ENCODE results near the gene NTSR2. TPM values are rescaled to one million over a fixed set of nuclear protein-coding genes. Genes with fewer than 3 reads are reported as not detected.

The NTSR2 gene
- total and polyA plus RNA-seq, 2 experiments from 2014 or later: not detected

- Histone ChIP-seq H3K27me3 (no peaks in the 10 kb centered on the region), H3K4me1 (ENCODE audit: low read depth) (no peaks in the 10 kb centered on the region), H3K36me3 (peaks cover 59% of the 10 kb centered on the region), H3K4me3 (no peak overlapping the region), H3K27ac (no peak overlapping the region), H3K9me3 (ENCODE audit: low read depth) (no peaks in the 10 kb centered on the region)
- no peak for DNase-seq (ENCODE audit: low read depth in 1 of 2, low spot score in 1 of 2)
- TF ChIP-seq, protein P1, sequence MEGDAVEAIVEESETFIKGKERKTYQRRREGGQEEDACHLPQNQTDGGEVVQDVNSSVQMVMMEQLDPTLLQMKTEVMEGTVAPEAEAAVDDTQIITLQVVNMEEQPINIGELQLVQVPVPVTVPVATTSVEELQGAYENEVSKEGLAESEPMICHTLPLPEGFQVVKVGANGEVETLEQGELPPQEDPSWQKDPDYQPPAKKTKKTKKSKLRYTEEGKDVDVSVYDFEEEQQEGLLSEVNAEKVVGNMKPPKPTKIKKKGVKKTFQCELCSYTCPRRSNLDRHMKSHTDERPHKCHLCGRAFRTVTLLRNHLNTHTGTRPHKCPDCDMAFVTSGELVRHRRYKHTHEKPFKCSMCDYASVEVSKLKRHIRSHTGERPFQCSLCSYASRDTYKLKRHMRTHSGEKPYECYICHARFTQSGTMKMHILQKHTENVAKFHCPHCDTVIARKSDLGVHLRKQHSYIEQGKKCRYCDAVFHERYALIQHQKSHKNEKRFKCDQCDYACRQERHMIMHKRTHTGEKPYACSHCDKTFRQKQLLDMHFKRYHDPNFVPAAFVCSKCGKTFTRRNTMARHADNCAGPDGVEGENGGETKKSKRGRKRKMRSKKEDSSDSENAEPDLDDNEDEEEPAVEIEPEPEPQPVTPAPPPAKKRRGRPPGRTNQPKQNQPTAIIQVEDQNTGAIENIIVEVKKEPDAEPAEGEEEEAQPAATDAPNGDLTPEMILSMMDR (IDR thresholded peaks at IDR 0.05; ENCODE audit: low read depth, low read length): no peak
Measured at GRCh38 chr2:11616097-11616687, 53.8 kb downstream of the NTSR2 start.

GRCh38 chr2:11615209-11615608 is 54.8 kb downstream of the NTSR2 start:
- TF ChIP-seq, protein P1 (IDR thresholded peaks at IDR 0.05; ENCODE audit: low read depth, low read length): no peak
- Histone ChIP-seq H3K27me3 (no peaks in the 10 kb centered on the region), H3K4me1 (ENCODE audit: low read depth) (no peaks in the 10 kb centered on the region), H3K27ac (no peak overlapping the region), H3K36me3 (peaks cover 61% of the 10 kb centered on the region), H3K9me3 (ENCODE audit: low read depth) (no peaks in the 10 kb centered on the region), H3K4me3 (no peak overlapping the region)
- DNase-seq (ENCODE audit: low read depth in 1 of 2, low spot score in 1 of 2): no peak

- H3K36me3 ChIP-seq: peaks cover 64% of the 10 kb centered on the region
- no peak overlapping the region for H3K27ac ChIP-seq
- H3K4me3 ChIP-seq: no peak overlapping the region
- TF ChIP-seq, protein P1 (IDR thresholded peaks at IDR 0.05; ENCODE audit: low read depth, low read length): no peak
- H3K27me3 ChIP-seq: no peaks in the 10 kb centered on the region
- no peak for DNase-seq (ENCODE audit: low read depth in 1 of 2, low spot score in 1 of 2)
- no peaks in the 10 kb centered on the region for H3K4me1 ChIP-seq (ENCODE audit: low read depth)
- no peaks in the 10 kb centered on the region for H3K9me3 ChIP-seq (ENCODE audit: low read depth)
Measured at GRCh38 chr2:11613297-11613696, 56.7 kb downstream of the NTSR2 start.

DNA sequence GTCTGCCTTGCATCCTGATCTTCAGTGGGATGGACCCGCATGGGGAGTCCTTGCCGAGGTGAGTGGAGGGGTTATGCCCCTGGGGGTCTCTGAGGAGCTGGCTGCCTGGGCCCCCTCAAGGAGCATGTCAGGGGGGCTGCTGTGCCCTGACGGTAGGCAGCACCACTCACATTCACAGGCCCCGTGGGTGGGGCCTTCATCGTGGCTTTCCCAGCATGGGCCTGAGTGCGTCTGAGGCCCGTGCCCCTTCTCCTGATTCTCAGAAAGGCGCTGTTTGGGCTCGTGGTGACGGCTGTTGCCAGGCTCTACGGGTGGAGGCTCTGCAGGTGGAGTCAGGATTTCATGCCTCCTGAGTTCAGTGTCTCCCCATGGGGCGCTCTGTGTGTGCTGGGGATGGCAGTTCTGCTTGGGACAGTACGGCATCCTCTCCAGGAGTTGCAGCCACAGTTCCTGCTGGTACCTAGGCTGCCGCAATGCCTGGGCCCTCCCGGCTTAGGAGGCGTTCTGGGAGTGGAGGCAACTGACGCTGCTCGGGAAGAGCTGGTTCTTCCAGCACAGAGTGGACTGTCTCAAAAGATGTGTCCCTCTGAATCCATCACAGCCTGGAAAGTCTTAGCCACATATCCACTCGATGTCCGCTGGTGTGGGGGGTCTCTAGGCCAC is 57.3 kb downstream of the NTSR2 start:
- Histone ChIP-seq H3K27ac (no peak overlapping the region), H3K27me3 (no peaks in the 10 kb centered on the region), H3K4me3 (no peak overlapping the region), H3K4me1 (ENCODE audit: low read depth) (no peaks in the 10 kb centered on the region), H3K36me3 (peaks cover 60% of the 10 kb centered on the region), H3K9me3 (ENCODE audit: low read depth) (no peaks in the 10 kb centered on the region)
- TF ChIP-seq, protein P1 (IDR thresholded peaks at IDR 0.05; ENCODE audit: low read depth, low read length): no peak
- DNase-seq (ENCODE audit: low read depth in 1 of 2, low spot score in 1 of 2): no peak

- no peaks in the 10 kb centered on the region for H3K4me1 ChIP-seq (ENCODE audit: low read depth)
- peaks cover 49% of the 10 kb centered on the region for H3K36me3 ChIP-seq
- H3K27ac ChIP-seq: no peak overlapping the region
- no peak overlapping the region for H3K4me3 ChIP-seq
- no peaks in the 10 kb centered on the region for H3K27me3 ChIP-seq
- H3K9me3 ChIP-seq (ENCODE audit: low read depth): no peaks in the 10 kb centered on the region
- no peak for DNase-seq (ENCODE audit: low read depth in 1 of 2, low spot score in 1 of 2)
- TF ChIP-seq, protein P1 (IDR thresholded peaks at IDR 0.05; ENCODE audit: low read depth, low read length): no peak
Measured at GRCh38 chr2:11611251-11611650, 58.7 kb downstream of the NTSR2 start.
